H4 (cell line): ENCODE data around the gene ADGRV1. TPM values are rescaled to one million over a fixed set of nuclear protein-coding genes. Genes with fewer than 3 reads are reported as not detected.

Experiments used
- DNase-seq: peaks from one replicate; pipeline ENCODE4 v3.0.0-alpha.2; 2015; ENCODE audit warnings: low spot score
- total RNA-seq: library from RNA; depleted of rRNA; stranded (reverse); fragments of >200 nt; shearing (Covaris generic); gene quantifications from 2 replicates; pipeline ENCODE4 v1.2.3, GENCODE V29; 2014

Gene ADGRV1
- total RNA-seq, 1 experiment from 2014 or later, result 13.0 TPM

- no peak for DNase-seq
Observed at GRCh38 chr5:91133183-91133582, 574.6 kb downstream of the ADGRV1 start.

- DNase-seq, result no peak
Observed at GRCh38 chr5:91135475-91136248, 577.1 kb downstream of the ADGRV1 start.

- DNase-seq, result no peak
Observed at GRCh38 chr5:91136271-91136670, 577.7 kb downstream of the ADGRV1 start.

GRCh38 chr5:91137647-91138046, 579.0 kb downstream of the ADGRV1 start:
- no peak for DNase-seq

- no peak for DNase-seq
Observed at GRCh38 chr5:91139572-91140200, 581.1 kb downstream of the ADGRV1 start.

GRCh38 chr5:91140657-91141056, 582.1 kb downstream of the ADGRV1 start:
- DNase-seq, result no peak

- no peak for DNase-seq
Observed at GRCh38 chr5:91141642-91142041, 583.0 kb downstream of the ADGRV1 start.

GRCh38 chr5:91142386-91142785, 583.8 kb downstream of the ADGRV1 start:
- DNase-seq, result no peak

GRCh38 chr5:91142819-91143218, 584.2 kb downstream of the ADGRV1 start:
- DNase-seq, result no peak

GRCh38 chr5:91143840-91144239, 585.2 kb downstream of the ADGRV1 start:
- no peak for DNase-seq

GRCh38 chr5:91144491-91145332, 586.1 kb downstream of the ADGRV1 start:
- DNase-seq, result no peak

- no peak for DNase-seq
Observed at GRCh38 chr5:91145333-91145620, 586.7 kb downstream of the ADGRV1 start.

- no peak for DNase-seq
Observed at GRCh38 chr5:91146230-91146629, 587.6 kb downstream of the ADGRV1 start.

GRCh38 chr5:91146905-91147600, 588.5 kb downstream of the ADGRV1 start:
- DNase-seq, result no peak

GRCh38 chr5:91150234-91150633, 591.6 kb downstream of the ADGRV1 start:
- DNase-seq, result no peak

GRCh38 chr5:91150636-91151035, 592.0 kb downstream of the ADGRV1 start:
- no peak for DNase-seq

- peak; percentile 85 for DNase-seq
Observed at GRCh38 chr5:91151947-91152346, 593.4 kb downstream of the ADGRV1 start.

- no peak for DNase-seq
Observed at GRCh38 chr5:91154338-91154737, 595.7 kb downstream of the ADGRV1 start.

- DNase-seq, result no peak
Observed at GRCh38 chr5:91155274-91155673, 596.7 kb downstream of the ADGRV1 start.

GRCh38 chr5:91156242-91156641, 597.6 kb downstream of the ADGRV1 start:
- DNase-seq, result no peak

GRCh38 chr5:91158011-91158410, 599.4 kb downstream of the ADGRV1 start:
- DNase-seq, result no peak

GRCh38 chr5:91159647-91160046, 601.0 kb downstream of the ADGRV1 start:
- no peak for DNase-seq
